Left kidney (tissue), 2 donors: ENCODE measurements around the gene SLC16A13. TPM values are rescaled to one million over a fixed set of nuclear protein-coding genes. Genes with fewer than 3 reads are reported as not detected.
"Not testable (repeated sequence)": the region's sequence is repeated elsewhere in the genome, so short reads cannot be mapped to it uniquely, and the experiment has no call there.

Experiments used
- DNase-seq: peaks from one replicate; pipeline ENCODE4 v3.0.0-alpha.2; 2013
- polyA plus RNA-seq: library from polyadenylated mRNA; unstranded; fragments of 120-200 nt; gene quantifications from one replicate; pipeline ENCODE4 v1.2.1, GENCODE V29; 2013; ENCODE audit not compliant: insufficient read length

The SLC16A13 gene
- polyA plus RNA-seq, 1 donor = 4.0 TPM

DNA sequence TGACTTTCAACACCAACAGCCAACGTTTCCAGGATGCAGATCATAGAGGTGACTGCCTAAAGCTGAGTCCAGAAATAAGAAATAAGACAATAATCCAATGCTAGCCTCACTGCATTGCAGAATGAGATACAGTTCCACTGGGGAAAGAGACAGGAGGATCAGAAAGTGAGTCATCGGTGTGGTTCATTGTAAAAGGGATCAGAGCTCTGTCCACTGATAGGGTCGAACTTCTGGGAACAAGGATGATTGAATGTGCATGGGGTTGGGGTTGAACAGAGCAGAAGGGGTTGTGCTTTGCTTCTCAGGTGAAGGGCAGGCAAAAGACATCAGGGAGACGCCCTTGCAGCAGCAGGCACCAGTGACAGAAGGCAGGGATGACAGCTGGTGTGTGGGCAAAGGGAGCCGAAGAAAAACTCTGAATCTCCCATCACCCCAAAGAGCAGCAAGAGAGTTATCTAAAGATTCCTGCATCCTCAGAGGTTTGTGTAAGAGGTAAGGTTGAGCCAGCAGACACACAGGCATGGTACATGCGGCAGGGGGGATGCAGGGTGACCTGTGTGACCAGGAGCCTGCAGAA, 27.8 kb downstream of the SLC16A13 start:
- no peak for DNase-seq

GRCh38 chr17:7064261-7064660, 28.4 kb downstream of the SLC16A13 start:
- DNase-seq = no peak

GRCh38 chr17:7067198-7067597, 31.4 kb downstream of the SLC16A13 start:
- DNase-seq = no peak

GRCh38 chr17:7068268-7068667, 32.5 kb downstream of the SLC16A13 start:
- no peak for DNase-seq

DNA sequence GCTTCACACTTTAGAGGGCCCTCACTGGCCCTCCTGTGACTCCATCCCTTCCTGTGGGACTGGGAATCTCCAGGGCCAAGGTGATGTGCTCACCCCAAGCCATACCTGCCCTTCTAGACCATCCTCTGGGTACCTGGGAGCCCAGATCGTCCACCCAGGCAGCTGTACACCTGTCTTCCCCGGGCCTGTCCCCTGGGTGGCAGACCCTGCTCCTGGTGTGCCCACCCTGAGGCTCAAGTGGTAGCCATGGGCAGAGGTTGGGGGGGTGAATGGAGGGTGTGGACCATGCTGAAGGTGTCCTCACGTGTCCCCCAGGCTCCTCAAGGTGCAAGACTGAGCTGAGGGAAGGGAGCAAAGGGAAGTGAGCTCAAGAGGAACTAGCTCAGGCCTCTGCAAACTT, 34.9 kb downstream of the SLC16A13 start:
- DNase-seq = no peak

DNA sequence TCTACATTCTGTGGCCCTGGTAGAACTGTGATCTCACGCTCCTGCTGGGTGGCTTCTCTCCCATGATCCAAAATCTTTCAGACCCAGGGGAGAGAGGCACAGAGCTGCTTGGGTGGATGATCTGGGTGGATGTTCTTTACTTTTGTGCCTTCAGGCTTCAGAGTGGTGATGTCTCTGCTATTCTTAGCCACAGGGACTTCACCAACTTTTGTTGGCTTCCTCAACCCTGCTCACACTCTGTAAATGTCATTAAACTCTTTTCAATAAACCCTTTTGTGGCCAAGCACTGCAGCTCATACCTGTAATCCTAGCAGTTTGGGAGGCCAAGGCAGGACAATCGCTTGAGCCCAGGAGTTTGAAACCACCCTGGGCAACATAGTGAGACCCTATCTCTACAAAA, 36.6 kb downstream of the SLC16A13 start:
- no peak for DNase-seq

- DNase-seq = no peak
Measured at GRCh38 chr17:7074931-7075330, 39.1 kb downstream of the SLC16A13 start.

DNA sequence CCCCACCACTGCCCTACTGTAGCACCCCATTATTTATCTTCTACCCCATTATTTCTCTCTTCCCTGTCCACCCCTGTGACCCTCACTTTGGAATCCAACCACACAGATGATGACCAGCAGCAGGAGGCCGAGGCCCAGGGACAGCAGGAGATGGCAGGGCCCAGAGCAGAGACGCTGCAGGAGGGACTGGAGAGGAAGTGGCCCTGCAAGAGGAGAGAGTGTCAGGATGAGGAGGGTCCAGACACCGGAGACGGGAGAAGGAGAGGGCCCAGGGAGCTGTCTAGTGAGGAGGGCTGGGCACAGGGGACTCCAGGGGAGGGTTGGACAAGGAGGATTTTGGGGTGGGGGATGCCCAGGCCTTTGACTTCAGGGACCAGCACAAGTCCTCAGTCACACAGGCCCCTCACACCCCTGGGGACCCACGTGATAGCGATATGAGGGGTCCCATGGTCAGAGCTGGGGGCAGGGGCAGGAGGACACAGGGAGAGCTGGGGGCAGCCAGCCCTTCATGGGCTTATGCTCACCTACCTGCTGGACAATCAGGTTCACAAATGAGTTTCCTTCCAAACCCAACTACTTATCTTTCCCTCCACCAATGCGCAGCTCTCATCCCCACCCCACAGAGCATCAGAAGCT, 42.2 kb downstream of the SLC16A13 start:
- no peak for DNase-seq

GRCh38 chr17:7078711-7079110, 42.9 kb downstream of the SLC16A13 start:
- DNase-seq = no peak

DNA sequence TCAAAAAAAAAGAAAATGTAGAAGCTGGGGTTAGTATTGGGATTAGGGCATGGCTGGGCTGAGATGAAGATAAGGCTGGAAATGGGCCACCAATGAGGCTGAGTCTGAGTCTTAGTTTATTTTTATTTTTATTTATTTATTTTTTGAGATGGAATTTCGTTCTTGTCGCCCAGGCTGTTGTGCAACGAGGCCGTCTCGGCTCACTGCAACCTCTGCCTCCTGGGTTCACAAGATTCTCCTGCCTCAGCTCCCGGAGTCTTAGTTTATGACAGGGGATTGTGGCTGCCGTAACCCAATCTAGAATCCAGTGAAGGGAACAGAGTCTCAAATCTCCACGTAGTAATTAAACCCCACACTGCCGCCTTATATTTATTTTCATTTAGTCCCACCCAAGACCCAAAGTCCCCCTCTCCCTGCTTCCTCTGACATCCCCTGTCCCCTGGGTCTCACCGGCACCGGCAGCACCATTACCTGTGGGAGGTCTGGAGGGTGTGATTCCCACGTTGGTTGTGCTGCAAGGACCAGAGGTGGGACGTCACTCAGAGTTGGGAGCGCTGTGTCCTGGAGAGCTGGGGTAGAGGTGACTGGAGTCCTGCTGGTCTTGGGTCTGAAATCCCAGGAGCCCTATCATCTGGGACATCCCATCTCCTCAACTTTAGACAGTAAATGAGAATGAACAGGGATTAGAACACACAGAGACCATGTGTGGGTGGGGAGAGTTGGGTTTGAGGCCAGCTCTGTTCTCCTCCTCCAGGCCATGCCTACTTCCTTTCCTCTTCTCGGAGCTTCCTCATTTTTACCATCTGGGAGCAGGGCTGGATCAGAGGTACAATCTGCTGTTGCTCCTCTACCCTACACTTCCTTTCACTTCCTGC, 44.0 kb downstream of the SLC16A13 start, which contains the start of gene CLEC10A:
CLEC10A (minus strand) TSS at position 671 of the 875 bp plus-strand sequence. CDS start 1,439 bp downstream, outside the sequence.
- DNase-seq = no peak

GRCh38 chr17:7080456-7081041, 44.7 kb downstream of the SLC16A13 start:
- DNase-seq = no peak

DNA sequence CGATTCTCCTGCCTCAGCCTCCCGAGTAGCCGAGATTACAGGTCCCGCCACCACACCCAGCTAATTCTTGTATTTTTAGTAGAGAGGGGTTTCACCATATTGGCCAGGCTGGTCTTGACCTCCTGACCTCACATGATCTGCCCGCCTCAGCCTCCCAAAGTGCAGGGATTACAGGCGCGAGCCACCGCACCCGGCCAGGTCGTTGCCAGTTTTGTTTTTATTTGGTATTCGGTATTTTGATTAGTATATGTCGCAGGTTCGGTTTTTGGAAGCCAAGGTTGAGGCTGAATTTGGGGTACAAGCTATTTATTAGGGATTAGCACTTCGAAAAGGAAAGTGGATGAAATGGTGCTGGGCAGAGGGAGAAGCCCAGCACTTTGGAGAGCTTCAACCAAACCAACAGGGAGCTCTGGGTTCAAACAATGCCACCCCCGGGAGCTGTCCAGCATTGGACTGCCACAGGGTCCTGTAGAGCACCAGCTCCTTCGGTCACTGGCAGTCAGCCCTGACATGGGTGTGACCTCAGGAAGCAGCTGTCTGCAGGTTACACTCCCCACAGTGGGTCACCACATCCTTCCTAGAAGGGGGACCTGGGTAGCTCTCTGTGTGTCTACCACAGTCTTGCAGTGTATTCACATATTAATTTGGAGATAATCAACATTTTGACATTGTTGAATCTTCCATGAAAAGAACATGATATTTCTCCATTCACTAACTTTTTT, 45.7 kb downstream of the SLC16A13 start:
- DNase-seq = no peak

DNA sequence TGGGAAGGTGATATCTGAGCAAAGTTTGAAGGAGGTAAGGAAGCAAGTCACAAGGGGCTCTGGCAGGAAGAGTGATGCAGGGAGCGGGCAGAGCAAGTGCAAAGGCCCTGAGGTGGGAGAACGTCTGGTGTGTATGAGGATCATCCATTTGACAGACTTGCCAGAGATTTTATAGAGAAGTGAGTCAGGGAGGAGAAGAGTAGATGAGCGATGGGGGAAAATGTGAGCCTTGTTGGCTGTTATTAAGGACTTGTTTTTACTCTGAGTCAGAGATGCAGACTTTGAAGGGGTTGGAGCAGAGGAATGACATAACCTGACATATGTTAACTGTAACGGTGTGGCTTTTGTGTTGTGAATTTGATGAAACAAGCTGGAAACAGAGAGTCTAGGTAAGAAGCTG, 47.8 kb downstream of the SLC16A13 start:
- no peak for DNase-seq

- DNase-seq = no peak
Measured at GRCh38 chr17:7084088-7084487, 48.3 kb downstream of the SLC16A13 start.

GRCh38 chr17:7088442-7088841, 52.6 kb downstream of the SLC16A13 start:
- DNase-seq = not testable (repeated sequence)

- not testable (repeated sequence) for DNase-seq
Measured at GRCh38 chr17:7089570-7089969, 53.8 kb downstream of the SLC16A13 start.

Other genes with a start within 250 kb of the SLC16A13 start
- 0.62 TPM for gene TEKT1, start 204.3 kb upstream of the SLC16A13 start, polyA plus RNA-seq
- gene ALOX12, start 40.0 kb upstream of the SLC16A13 start, polyA plus RNA-seq = 2.4 TPM
- 144 TPM for gene RNASEK, start 23.4 kb upstream of the SLC16A13 start, polyA plus RNA-seq
- 21.8 TPM for gene BCL6B, start 13.0 kb upstream of the SLC16A13 start, polyA plus RNA-seq
- 0.18 TPM for gene SLC16A11, start 8.1 kb downstream of the SLC16A13 start, polyA plus RNA-seq
- gene CLEC10A, start 44.2 kb downstream of the SLC16A13 start, polyA plus RNA-seq = 0.47 TPM
- 2.0 TPM for gene ASGR2, start 78.8 kb downstream of the SLC16A13 start, polyA plus RNA-seq
- 6.1 TPM for gene ASGR1, start 143.4 kb downstream of the SLC16A13 start, polyA plus RNA-seq
- gene DLG4, start 183.8 kb downstream of the SLC16A13 start, polyA plus RNA-seq = 36.0 TPM
- gene ACADVL, start 183.9 kb downstream of the SLC16A13 start, polyA plus RNA-seq = 478 TPM
- 52.5 TPM for gene DVL2, start 198.5 kb downstream of the SLC16A13 start, polyA plus RNA-seq
- 52.8 TPM for gene PHF23, start 203.4 kb downstream of the SLC16A13 start, polyA plus RNA-seq
- gene GABARAP, start 206.4 kb downstream of the SLC16A13 start, polyA plus RNA-seq = 390 TPM
- gene CTDNEP1, start 215.7 kb downstream of the SLC16A13 start, polyA plus RNA-seq = 150 TPM
- 54.9 TPM for gene ELP5, start 216.2 kb downstream of the SLC16A13 start, polyA plus RNA-seq
- 36.6 TPM for gene CLDN7, start 226.5 kb downstream of the SLC16A13 start, polyA plus RNA-seq
- gene SLC2A4, start 245.7 kb downstream of the SLC16A13 start, polyA plus RNA-seq = 2.2 TPM